Retinal pigment epithelial cell (primary cell): ENCODE measurements around the gene CNTN3.

Source experiments
- DNase-seq: peaks from one replicate; pipeline ENCODE4 v3.0.0-alpha.2; 2010; ENCODE audit warnings: low read depth
- H3K4me3 ChIP-seq: 2 replicates; pipeline ENCODE4 v1.5.1; 2011; ENCODE audit warnings: mild to moderate bottlenecking, low read length, control low read depth, moderate library complexity
- TF ChIP-seq, protein P1 (sequence below): conservative IDR thresholded peaks from 2 replicates; pipeline ENCODE4 v1.5.1; 2011; ENCODE audit warnings: low read depth, low read length, control low read depth, inconsistent platforms

Gene CNTN3

DNA sequence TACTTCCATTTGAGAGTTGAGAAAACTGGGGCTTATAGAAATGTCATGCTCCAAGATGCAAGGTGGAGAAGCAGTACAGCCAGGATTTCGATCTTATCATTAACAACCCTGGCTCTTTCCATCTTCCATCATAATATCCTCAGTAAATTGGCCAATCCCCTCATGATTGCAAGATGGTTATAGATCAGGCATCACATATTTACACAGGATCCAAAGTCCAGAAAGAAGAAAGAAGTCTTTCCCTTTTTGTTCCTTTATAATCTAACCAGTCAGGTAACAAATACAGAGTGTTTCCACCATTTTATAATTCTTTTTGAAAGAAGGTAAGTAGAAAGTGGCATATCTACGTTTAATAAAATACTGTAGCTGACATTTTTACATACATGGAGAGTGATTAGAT is 29.7 kb downstream of the CNTN3 start:
- TF ChIP-seq, protein P1, sequence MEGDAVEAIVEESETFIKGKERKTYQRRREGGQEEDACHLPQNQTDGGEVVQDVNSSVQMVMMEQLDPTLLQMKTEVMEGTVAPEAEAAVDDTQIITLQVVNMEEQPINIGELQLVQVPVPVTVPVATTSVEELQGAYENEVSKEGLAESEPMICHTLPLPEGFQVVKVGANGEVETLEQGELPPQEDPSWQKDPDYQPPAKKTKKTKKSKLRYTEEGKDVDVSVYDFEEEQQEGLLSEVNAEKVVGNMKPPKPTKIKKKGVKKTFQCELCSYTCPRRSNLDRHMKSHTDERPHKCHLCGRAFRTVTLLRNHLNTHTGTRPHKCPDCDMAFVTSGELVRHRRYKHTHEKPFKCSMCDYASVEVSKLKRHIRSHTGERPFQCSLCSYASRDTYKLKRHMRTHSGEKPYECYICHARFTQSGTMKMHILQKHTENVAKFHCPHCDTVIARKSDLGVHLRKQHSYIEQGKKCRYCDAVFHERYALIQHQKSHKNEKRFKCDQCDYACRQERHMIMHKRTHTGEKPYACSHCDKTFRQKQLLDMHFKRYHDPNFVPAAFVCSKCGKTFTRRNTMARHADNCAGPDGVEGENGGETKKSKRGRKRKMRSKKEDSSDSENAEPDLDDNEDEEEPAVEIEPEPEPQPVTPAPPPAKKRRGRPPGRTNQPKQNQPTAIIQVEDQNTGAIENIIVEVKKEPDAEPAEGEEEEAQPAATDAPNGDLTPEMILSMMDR = no peak
- H3K4me3 ChIP-seq = no peak overlapping the region
- no peak for DNase-seq

DNA sequence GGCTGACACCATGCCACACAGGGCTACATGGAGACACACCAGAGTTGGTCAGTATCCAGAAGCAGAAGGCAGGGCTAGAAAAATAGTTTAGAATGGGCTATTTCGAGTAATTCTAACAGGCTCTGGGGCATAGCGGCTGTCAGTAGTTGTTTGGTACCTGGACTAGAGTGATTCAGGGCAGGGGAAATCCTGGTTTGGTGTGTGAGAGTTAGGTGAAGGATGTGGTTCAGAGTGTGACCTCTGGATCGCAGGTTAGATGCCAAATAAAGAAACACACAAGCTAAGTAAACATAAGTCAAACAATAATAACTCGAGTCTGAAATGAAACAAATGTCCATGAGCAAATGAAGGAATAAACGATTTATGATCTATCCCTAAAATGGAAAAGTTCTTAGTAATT is 31.5 kb downstream of the CNTN3 start:
- TF ChIP-seq, protein P1 = no peak
- DNase-seq = no peak
- H3K4me3 ChIP-seq = no peak overlapping the region

DNA sequence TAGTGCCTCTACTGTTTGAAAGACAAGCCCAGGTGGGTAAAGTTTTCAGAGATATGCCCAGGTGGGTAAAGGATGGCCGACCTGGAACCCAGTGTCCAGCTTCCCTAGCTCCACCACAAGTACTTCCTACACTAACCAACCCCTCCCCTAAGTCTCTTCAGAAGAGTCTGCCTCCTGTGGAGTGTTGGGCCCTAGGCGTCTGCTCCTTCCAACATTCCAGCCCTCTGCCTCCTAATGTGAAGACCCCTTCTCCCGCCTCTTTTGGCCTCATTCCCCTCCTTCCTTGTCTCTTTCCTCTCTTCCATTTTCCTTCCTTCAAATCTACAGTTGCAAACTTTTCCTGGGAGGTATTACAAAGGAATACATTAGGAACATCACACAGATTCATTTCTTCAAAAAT is 38.6 kb downstream of the CNTN3 start:
- H3K4me3 ChIP-seq = no peak overlapping the region
- TF ChIP-seq, protein P1 = no peak
- DNase-seq = no peak

DNA sequence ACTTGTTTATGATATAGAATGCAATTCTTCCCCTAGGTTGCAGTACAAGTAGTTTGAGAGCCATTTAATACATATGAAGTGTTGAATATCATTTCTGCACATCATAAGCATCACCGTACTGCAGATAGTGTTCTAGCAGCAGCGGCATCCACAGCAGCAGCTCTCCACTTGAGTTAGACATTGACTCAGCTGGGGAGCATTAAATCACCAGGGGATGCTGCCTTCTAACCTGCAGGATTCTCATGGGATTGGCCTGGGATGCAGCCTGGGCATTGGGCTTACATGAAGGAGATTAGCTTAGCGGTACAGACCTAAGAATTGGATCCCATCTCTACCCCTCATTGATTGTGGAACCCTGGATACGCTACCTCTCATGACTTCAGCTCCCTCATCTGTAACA is 43.3 kb downstream of the CNTN3 start:
- TF ChIP-seq, protein P1 = no peak
- no peak for DNase-seq
- H3K4me3 ChIP-seq = no peak overlapping the region
